Measurements from ENCODE around the gene C19orf47. TPM values are rescaled to one million over a fixed set of nuclear protein-coding genes. Genes with fewer than 3 reads are reported as not detected.

C19orf47 gene
- total RNA-seq, 1 donor from 2014 or later = 67.8 TPM

MicroRNA genes within 50 kb of the gene (microRNA counts, 767-probe panel; counts per million panel counts)
- not detected for microRNA hsa-miR-641

Small RNA genes within 50 kb of the gene (microRNA-seq; reads per million reads assigned to microRNA genes)
- gene MIR641 (8.1 reads per million, percentile 29 among the genes with 10 or more reads in this experiment), gene MIR6796 (not detected)

Other genes with a start within 250 kb of the C19orf47 start
- gene MAP3K10, start 157.0 kb downstream of the C19orf47 start, total RNA-seq = 11.1 and 12.8 TPM in 2 replicates
- gene TTC9B, start 130.0 kb downstream of the C19orf47 start, total RNA-seq = not detected in 2 replicates
- not detected in 2 replicates for gene CCNP, start 121.7 kb downstream of the C19orf47 start, total RNA-seq
- gene AKT2, start 63.1 kb downstream of the C19orf47 start, total RNA-seq = 91.2 and 93.3 TPM in 2 replicates
- 740 and 993 TPM in 2 replicates for gene PLD3, start 298 bp upstream of the C19orf47 start, total RNA-seq
- gene HIPK4, start 41.8 kb upstream of the C19orf47 start, total RNA-seq = 0.05 and 0.26 TPM in 2 replicates
- gene PRX, start 65.0 kb upstream of the C19orf47 start, total RNA-seq = 2.6 and 2.8 TPM in 2 replicates
- gene SERTAD1, start 77.6 kb upstream of the C19orf47 start, total RNA-seq = 12.9 and 23.0 TPM in 2 replicates
- gene SERTAD3, start 95.9 kb upstream of the C19orf47 start, total RNA-seq = 28.1 and 35.2 TPM in 2 replicates
- 75.8 and 76.3 TPM in 2 replicates for gene BLVRB, start 117.3 kb upstream of the C19orf47 start, total RNA-seq
- gene SPTBN4, start 118.6 kb upstream of the C19orf47 start, total RNA-seq = 0.31 and 1.3 TPM in 2 replicates
- 27.8 and 32.2 TPM in 2 replicates for gene SHKBP1, start 228.5 kb upstream of the C19orf47 start, total RNA-seq

All from myocyte (in vitro differentiated cells).